IPS DF 4.7 (cell line): ENCODE data around the gene TNIP1.

Source experiments
- DNase-seq: peaks from one replicate; pipeline ENCODE4 v3.0.0-alpha.2; 2013; ENCODE audit warnings: low spot score; ENCODE audit errors: extremely low read depth

TNIP1 gene

DNA sequence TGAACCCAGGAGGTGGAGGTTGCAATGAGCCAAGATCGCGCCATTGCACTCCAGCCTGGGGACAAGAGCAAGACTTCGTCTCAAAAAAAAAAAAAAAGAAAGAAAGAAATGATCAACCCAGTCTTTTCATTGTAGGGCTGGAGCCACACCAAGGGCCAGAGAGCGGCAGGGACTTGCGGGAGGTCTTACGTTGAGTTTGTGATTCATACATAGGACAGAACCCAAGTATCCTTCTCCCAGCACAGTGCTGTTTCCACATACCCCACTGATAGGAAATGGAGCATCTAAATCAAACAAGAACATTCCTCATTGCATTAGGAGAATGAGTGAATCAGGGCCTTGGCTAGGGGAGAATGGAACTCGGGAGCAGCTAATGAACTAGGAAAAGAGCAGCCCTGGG, 3.5 kb upstream of the TNIP1 start:
- DNase-seq = no peak

DNA sequence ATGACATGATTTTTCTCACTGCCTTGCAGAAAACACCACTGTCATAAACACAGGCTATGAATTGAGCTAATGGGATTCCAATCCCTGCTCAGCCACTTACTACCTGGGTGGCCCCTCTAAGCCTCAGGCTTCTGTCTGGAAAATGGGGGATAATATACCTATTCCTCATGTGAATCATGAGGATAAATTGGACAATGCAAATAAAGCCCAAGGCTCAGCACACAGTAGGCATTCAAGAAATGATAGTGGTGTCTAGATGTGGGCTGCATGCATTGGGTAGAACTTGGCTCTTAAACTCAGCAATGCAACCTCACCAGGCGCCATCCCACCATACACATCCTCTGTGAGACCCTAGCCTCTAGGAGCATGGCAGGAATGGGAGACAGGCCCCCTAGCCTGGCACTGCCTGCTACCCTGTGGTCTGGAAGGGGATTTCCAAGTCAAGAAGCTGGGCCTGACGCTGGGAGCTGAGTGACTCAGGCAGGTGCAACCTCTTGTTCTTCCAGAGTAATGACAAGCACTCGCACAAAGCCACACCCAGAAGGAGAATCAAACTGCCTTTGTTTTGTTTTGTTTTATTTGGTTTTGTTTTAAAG, 2.3 kb upstream of the TNIP1 start:
- DNase-seq = no peak

DNA sequence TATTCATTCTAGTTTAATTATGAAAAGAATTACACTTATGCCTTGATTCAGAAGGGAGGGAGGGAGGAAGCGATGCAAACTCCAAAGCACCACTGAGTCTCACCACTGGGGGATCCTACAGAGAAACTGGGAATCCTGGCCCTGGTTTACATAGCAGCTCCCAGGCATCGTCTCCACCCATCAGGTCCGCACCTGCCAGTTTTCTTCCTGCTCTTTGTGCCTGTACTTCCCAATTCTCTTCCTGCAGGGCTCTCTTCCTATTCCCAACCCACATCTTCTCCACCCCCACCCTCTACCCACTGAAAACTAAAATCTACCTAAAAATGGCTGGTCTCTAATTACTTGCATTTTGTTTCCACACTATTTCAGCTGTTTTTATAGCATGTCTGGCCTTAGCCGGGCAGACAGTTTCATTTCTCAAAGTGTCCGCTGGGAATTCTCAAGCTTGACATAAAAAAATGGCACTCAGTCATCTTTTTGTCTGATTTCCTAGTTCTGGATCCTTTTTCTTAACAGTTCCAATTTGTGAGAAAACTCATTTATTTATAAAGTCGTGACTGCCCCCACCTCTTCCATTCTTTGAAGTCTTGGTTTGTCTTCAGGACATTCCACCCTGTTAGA, 1.6 kb upstream of the TNIP1 start:
- DNase-seq = peak; percentile 41

DNA sequence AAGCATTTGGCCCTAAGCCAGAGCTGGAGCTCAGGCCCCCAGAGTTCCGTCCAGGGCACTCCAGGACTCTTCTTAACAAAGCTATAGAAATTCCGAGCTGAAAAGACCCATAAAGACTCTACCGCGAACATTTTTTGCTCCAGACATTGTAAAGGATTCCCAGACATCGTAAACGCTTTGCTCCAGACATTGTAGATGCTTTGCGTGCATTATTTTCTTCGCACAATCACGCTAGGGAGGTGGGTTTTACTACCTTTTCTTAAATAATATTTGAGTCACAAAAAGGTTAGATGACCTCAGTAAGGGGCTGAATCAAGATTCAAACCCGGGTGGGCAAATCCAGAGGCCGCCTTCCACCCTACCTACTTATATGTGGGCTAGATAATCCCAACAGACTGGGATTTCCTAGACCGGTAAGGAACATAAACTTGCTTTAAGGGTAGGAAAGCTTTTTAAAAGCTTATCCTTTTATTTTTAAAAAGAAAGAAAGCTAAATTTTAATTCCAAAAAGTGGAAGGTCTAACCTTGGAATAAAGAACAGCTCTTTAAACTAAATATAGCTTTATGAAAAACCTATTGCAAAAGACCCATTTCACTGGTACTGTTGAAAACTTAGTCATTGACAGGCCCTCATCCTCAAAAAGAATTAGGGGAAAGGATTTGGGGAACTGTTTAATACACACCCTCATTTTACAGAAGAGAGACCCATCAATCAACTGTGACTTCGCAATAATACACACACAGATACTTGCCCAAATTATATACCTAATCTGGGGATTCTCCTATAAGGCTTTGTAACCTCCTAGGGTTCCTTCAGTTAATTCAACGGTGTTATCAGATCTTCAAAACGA, 822 bp upstream of the TNIP1 start:
- DNase-seq = no peak

DNA sequence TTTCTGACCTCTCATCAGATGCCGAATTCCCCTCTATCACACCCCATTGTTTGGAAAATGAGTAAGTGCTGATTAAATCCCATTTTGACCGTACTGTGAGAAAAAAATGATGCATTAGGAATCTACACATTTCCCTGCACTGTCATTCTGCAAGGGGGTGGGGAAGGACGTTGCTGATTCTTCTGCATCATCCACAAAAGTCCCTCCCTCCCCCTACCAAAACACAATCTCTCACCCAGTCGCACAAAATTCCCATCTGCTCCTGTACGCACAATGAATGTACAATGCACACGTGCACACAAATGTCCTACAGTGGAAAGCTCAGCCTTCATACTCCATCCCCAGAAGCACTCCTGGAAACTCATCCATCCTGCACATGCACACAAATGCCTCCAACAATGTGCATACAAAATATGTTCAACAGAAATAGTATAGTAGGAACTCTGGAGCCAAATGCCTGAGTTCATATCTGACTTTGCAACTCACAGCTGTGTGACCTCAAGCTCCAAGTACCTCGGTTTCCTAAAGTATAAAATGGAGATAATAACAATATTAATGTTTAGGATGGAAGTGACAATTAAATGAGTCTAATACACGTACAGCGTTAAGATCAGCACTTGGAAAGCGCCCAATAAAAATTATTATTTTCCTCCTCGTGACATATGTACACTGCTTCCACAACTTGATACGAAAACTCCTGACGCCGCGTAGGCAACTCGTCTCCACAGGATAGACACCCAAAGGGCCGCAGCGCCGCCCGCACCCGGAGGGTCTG, 809 bp downstream of the TNIP1 start:
- DNase-seq = no peak

DNA sequence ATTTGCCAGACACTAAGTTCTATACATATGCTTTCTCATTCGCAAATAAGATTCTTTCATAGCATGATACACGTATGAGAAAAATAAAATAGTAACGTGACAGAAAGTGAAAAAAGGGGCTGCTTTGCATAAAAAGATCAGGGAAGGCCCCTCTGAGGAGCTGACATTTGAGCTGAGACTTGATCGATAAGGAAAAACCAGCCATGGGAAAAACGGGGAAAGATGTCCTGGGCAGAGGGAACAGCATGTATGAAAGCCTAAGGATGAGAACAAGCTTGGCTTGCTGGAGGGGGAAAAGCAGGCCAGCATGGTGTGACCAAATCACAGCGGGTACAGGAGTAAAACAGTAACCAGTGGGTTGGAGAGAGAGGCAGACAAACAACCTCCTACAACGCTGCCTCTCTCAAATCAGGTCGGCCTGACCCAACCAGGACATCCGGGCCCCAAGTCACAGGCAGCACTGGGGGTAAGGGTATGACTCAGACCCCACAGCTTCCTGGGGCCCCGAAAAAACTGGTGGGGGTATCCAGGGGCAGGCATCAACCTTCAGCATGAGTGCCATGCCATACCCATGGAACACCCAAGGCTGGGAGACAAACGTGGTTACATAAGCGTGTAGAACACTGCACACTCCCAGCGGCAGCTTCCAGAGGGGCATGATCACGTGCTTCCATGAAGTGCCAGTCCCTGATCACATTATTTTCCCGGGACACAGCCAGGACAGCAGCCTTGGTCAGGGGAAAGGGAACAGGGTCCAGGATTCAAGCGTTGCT, 2.2 kb downstream of the TNIP1 start:
- DNase-seq = no peak

DNA sequence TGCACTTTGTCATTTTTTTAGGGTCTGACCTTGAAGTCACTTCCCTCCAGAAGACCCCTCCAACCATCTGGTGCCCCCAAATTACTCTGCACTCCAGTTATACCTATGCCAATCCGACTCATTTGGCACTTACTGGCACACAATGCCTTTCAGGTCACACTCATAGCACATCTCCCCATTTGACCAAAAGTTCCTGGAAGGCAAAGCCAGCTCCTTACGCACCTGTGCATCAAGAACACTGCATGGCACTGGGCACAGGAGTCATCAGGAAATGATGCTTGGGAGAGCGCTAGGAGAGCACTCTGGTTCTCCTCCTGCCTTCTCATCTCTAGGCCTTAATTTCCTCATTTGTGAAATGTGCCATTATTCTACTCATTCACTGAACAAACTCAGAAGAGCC, 2.9 kb downstream of the TNIP1 start:
- no peak for DNase-seq

DNA sequence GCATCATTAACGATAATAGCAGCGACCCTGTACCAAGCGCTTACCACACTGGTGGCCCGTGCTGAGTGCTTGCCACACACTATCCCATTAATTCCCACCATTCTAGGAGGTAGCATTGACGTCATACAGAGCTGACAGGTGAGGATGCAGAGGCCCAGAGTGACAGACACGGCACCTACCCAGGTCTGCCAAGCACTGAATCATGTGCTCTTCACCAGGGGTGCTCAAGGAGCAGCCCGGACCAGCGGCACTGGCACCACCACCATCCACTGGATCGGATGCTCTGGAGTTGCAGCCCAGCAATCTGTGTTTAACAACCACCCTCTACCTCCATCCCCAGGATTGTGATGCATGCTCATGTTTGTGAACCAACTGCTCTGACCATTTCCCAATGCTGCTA, 3.4 kb downstream of the TNIP1 start:
- DNase-seq = no peak

DNA sequence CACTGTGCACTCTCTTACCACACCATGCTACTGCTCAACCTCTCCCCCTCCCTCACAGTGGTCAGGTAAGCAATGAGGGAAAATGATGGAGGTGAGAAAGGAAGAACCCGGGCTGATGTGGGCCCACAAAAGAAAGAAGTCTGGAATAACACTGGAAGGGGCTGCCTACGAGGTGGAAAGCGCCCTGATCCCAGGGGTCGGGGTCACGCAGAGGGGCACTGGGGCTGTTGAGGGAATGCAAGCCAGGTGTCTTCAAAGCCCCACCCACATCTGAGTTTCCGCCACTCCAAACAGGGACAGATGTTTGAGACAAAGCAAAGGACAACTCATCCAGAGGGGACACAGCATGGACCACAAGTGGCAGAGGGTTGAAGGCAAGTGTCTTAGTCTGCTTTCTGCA, 4.2 kb downstream of the TNIP1 start:
- no peak for DNase-seq

DNA sequence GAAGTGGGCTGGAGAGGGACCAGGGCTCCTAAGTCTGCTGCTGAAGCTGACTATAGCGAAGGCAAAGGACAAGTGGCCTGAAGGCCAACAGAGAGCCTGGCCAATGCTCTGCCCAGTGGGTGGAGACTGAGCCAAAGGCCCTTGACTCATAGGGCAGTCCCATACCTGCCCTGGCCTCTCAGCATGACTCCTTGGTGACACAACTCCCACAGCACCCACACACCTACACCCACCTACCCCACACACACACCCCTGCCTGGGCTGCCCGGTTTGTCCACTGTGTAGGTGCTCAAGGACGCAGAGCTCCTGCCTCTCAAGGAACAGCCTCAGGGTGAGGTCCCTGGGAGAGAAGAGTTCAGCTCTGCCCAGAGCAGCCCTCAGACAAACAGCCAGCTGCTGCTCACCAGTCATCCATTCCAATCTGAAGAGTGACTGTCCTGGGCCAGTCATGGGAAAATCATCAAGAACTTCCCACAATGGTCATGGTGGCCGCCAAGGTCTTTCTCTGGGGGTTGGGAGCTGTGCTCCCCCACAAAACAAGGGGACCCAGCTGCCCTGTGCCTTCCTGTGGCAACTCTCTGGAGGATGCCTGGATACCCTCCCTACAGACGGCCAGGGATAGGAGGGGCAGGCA, 5.0 kb downstream of the TNIP1 start:
- no peak for DNase-seq

DNA sequence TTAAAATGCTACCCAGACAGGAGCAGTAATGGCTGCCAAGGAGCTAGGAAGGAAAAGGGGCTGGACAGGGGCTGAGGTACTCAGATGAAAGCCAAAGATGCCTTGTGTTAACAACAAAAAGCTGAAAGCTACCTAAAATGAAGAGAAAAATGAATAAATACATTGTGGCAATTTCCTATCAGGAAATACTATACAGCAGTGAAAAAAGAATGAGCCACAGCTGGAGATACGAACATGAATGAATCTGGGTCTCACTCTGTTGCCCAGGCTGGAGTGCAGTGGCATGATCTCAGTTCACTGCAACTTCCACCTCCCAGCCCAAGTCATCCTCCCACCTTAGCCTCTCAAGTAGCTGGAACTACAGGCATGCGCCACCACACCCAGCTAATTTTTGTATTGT, 6.3 kb downstream of the TNIP1 start:
- DNase-seq = no peak

DNA sequence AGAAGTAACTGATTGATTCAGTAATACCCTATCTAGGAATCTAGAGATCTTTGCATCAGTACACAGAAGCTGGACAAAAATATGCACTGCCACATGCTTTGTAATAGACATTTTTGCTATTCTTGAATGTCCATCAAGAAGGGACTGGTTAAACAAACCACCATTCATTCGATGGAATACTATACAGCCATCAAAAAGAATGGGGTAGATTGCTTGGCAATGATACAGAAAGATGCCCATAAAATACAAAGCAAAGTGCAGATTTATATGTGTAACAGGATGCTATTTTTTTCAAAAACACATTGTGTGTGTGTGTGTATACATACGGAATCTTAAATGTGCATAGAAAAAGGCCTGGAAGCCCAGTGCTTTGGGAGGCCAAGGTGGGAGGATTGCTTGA, 7.6 kb downstream of the TNIP1 start:
- DNase-seq = no peak

DNA sequence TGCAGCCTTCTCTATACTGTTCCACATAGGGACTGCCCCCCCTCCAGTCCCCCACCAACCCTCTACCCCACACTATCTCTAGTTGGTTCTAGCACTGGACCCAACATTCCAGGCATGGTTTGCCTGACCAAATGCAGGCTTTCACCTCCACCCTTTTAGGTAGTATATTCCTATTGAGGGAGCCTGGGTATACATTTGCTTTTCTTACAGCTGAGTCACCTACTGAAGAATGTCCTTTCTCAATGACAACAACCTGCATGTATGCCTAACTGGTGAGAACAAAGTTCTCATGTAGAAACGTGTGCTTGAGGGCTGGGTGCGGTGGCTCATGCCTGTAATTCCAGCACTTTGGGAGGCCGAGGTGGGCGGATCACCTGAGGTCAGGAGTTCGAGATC, 8.2 kb downstream of the TNIP1 start:
- DNase-seq = no peak

DNA sequence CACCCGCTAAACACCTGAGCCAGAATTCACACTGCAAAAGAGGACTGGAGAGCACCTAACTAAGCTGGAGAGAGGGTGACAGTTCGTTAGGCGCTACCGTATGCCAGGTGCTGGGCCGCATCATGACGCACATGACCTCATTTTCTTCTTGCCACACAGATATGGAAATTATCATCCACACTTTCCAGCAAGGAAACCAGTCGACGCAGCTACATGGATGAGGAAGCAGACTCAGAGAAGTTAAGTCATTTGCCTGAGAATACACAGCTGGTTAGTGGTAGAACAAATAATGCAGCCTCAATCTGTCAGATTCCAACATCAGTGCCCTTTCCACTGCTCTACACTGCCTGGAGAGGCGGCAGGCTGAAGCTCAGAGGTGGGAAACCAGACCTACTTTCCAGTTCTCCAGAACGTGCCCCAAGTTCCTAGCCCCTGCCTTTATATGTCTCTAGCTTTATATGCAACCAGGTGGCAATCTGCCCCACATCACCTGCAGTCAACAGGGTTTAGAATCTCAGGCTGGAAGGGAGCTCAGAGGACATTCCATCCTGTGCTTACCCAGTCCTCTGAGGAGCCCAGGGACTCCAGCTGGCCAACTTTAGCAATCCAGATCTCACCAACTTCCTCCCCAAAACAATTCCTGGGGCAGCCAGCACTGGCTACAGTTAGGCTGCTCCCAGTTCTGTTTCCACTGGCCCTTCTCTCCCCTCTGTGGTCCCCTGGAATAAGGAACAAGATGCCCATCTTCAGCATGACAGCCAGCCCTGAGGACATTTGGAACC, 8.8 kb downstream of the TNIP1 start:
- DNase-seq = no peak

DNA sequence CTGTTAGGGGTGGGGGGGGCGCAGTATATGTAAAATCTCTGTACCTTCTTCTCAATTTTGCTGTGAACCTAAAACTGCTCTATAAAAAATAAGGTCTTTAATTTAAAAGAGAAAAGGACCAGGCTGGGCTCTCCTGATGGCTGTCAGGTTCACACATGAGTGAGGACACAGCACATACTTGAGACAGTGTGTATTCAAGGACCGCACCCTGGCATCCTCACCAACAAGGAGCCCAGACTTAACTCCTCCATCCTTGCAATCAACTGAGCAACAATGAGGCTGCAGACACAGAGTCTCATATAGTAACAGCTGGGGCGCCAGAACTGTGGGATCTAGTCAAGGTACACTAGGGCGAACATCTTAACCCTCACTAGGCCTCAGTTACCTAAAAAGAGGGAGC, 9.8 kb downstream of the TNIP1 start:
- no peak for DNase-seq

DNA sequence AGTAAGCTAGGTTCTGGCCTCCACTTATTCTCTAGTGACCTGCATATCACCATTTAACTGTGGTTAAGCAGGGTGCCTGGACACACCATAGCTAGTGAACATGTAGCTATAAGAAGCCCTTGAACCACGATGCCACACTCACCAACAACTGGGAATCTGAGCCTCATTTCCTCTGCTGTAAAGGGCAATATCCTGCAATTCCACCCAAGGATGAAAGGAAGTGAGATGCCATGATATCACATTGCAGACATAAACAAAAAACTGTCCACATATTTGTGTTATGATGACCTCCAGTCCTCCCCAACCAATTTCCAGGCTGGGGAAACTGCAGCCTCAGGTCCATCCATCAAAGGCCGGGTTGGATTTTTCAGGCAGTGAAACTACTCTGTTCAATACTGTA, 10.4 kb downstream of the TNIP1 start:
- no peak for DNase-seq

DNA sequence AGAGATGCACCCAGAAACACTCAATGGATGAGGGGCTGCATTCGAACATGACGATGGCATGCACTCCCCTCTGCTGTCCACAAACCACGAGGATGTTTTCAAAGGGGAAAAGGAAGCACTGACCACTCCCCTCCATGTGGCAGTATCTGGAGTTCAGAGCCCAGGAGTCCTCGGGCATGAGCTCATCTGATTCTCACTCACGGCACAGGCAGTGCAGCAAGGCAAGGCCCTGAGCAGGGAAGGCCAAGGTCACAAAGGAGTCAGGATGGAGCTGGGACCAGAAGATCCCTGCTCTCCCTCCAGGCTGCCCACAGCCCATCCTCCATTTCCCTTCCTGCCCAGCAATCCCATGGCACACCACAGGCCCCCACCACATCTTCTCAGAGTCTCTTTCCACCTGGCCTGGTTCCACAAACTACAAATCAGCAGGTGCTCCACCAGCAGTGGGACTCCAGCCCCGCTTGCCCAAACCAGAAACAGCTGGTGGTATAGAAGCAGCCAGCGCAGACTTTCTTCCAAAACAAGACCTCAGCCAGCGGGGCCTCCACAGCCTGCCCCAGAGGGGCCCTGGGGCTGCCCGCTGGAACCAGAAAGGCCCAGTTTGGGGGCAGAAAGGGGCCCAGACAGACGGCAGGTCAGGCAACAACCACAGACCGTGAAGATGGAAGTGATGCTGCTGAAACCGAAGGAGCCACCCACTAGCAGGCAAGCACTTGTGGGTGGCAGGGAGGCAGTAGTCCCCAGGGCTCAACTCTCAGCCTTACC, 12.2 kb downstream of the TNIP1 start:
- no peak for DNase-seq

DNA sequence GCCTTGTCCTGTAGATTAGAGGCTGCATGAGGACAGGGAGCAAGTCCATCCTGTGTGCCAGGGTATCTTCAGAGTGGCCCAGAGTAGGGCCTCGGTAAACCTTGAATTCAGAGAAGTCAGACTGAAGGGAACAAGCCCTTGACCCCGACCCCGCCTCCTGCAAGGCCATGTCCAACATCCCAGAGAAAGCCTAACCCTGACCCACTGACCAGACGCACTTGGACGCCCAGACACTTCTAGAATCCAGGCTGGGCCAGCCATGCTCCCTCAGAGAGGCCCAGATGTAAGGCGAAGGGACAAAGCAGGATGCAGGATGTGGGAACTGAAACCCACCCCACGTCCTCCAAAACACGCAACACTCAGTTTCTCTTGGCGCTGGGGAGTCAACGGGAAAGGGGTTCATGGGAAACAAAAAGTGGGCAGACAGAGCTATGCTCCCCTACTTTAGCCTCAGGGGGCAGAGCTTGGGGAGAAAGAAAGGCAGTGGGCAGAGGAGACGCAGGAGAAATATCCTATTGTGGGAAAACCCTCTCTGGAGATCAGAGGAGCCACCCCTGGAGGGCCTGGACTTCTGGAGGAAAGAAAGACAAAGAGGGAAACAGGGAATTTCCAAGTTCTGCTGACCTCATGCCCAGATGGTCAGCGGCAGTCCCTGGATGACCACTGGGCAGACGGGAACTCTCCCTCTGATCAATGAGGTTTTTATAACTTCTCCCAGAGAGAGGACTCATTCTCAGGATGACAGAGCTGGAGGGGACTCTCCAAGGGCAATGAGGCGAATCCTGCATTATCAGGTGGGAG, 13.0 kb downstream of the TNIP1 start:
- DNase-seq = no peak
